COR-L47 (cell line): ENCODE measurements around the gene PLEKHA4.

Experiments used
- DNase-seq: peaks from one replicate; lab custom pipeline; 2025; lab: John Stamatoyannopoulos, UW

PLEKHA4 gene

GRCh38 chr19:48826606-48827020 is 41.8 kb downstream of the PLEKHA4 start:
- DNase-seq = no peak

- DNase-seq = no peak
Measured at GRCh38 chr19:48822514-48822913, 45.9 kb downstream of the PLEKHA4 start.

GRCh38 chr19:48821633-48822032 is 46.8 kb downstream of the PLEKHA4 start:
- DNase-seq = no peak

GRCh38 chr19:48819366-48819816 is 49.0 kb downstream of the PLEKHA4 start:
- DNase-seq = no peak

- peak; percentile 94 for DNase-seq
Measured at GRCh38 chr19:48818234-48818820, 50.1 kb downstream of the PLEKHA4 start.

- DNase-seq = no peak
Measured at GRCh38 chr19:48817585-48818124, 50.8 kb downstream of the PLEKHA4 start.

- DNase-seq = peak; percentile 32
Measured at GRCh38 chr19:48815870-48816501, 52.4 kb downstream of the PLEKHA4 start.

- no peak for DNase-seq
Measured at GRCh38 chr19:48814895-48815294, 53.5 kb downstream of the PLEKHA4 start.

- DNase-seq = no peak
Measured at GRCh38 chr19:48813123-48813913, 55.1 kb downstream of the PLEKHA4 start.

GRCh38 chr19:48812094-48812929 is 56.1 kb downstream of the PLEKHA4 start:
- DNase-seq = peak; percentile 94

GRCh38 chr19:48810151-48810550 is 58.3 kb downstream of the PLEKHA4 start:
- no peak for DNase-seq

GRCh38 chr19:48807590-48808308 is 60.7 kb downstream of the PLEKHA4 start:
- DNase-seq = no peak

GRCh38 chr19:48806818-48807589 is 61.4 kb downstream of the PLEKHA4 start:
- DNase-seq = no peak

- no peak for DNase-seq
Measured at GRCh38 chr19:48806518-48806817, 61.9 kb downstream of the PLEKHA4 start.

- DNase-seq = no peak
Measured at GRCh38 chr19:48805452-48805851, 63.0 kb downstream of the PLEKHA4 start.

GRCh38 chr19:48804496-48804895 is 63.9 kb downstream of the PLEKHA4 start:
- DNase-seq = no peak

- no peak for DNase-seq
Measured at GRCh38 chr19:48802623-48803022, 65.8 kb downstream of the PLEKHA4 start.

GRCh38 chr19:48799358-48800300 is 68.8 kb downstream of the PLEKHA4 start:
- DNase-seq = no peak

GRCh38 chr19:48798937-48799336 is 69.5 kb downstream of the PLEKHA4 start:
- DNase-seq = peak; percentile 63
